GM19455 (cell line): ENCODE measurements around the gene CDH16.
"Not testable (repeated sequence)": the region's sequence is repeated elsewhere in the genome, so short reads cannot be mapped to it uniquely, and the experiment has no call there.

Experiments used
- ATAC-seq: cut with Tn5 transposase; IDR thresholded peaks from one replicate; pipeline ENCODE4 v1.9.1; 2021; ENCODE audit not compliant: unreplicated experiment

The CDH16 gene

GRCh38 chr16:66948134-66948836, 29.6 kb upstream of the CDH16 start:
- ATAC-seq = no peak

- ATAC-seq = peak; percentile 59
Measured at GRCh38 chr16:66947302-66948065, 28.8 kb upstream of the CDH16 start.

GRCh38 chr16:66946974-66947301, 28.3 kb upstream of the CDH16 start:
- ATAC-seq = no peak

DNA sequence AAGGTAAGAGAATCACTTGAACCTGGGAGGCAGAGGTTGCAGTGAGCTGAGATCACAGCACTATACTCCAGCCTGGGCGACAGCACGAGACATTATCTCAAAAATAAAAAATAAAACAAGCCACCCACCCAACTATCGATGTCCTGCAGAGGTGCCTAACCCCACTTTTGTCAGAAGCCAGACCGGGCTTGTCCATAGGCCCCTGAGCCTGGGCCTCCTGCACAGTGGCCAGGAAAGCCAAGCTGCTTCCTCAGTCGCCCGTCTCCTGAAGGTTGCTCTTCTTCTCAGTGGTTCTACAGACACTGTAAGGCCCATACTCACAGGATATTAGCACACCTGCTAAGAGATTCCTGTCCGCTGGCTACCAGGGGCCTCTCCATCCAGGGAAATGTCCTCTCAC, 27.9 kb upstream of the CDH16 start:
- ATAC-seq = no peak

DNA sequence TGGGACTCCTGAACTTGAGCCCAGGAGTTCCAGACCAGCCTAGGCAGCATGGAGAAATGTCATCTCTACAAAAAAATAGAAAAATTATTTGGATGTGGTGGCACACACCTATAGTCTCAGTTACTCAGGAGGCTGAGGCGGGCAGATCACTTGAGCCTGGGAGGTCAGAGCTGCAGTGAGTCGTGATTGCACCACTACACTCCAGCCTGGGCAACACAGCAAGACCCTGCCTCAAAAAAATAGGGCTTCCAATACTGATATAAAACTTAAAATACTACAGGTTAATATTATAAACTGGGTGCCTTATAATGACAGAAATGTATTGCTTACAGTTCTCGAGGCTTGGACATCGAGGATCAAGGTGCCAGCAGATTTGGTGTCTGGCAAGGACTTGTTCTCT, 27.3 kb upstream of the CDH16 start:
- ATAC-seq = no peak

- not testable (repeated sequence) for ATAC-seq
Measured at GRCh38 chr16:66944971-66945370, 26.3 kb upstream of the CDH16 start.

GRCh38 chr16:66944054-66944441, 25.4 kb upstream of the CDH16 start:
- no peak for ATAC-seq

GRCh38 chr16:66943426-66944053, 24.9 kb upstream of the CDH16 start:
- no peak for ATAC-seq

GRCh38 chr16:66942981-66943380, 24.3 kb upstream of the CDH16 start:
- no peak for ATAC-seq

DNA sequence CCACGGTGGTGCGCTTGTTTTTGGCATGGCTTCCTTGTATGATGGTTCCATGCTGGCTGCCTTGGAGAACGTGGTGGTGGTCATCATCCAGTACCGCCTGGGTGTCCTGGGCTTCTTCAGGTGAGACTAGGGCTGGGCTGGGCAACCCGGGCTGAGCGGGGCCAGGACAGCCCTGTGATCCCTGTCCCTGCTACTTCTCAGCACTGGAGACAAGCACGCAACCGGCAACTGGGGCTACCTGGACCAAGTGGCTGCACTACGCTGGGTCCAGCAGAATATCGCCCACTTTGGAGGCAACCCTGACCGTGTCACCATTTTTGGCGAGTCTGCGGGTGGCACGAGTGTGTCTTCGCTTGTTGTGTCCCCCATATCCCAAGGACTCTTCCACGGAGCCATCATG, 21.6 kb upstream of the CDH16 start:
- no peak for ATAC-seq

DNA sequence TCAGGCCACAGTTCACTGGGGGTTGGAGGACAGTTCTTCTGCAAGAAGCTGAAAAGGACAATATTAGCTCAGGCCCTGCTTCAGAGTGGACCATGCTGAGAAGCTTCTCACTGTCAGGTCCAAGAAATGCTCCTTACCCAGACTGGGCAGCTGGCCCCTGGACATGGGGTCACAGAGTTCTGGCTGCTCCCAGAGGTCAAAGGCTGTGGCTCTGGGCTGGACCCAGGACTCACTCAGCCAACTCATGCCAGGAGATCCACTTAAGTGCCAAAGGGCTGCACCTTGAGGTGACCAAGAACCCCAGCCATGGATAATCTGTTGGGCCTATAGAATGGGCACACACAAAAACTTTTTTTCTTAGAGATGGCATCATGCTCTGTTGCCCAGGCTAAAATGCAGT, 20.7 kb upstream of the CDH16 start:
- no peak for ATAC-seq

DNA sequence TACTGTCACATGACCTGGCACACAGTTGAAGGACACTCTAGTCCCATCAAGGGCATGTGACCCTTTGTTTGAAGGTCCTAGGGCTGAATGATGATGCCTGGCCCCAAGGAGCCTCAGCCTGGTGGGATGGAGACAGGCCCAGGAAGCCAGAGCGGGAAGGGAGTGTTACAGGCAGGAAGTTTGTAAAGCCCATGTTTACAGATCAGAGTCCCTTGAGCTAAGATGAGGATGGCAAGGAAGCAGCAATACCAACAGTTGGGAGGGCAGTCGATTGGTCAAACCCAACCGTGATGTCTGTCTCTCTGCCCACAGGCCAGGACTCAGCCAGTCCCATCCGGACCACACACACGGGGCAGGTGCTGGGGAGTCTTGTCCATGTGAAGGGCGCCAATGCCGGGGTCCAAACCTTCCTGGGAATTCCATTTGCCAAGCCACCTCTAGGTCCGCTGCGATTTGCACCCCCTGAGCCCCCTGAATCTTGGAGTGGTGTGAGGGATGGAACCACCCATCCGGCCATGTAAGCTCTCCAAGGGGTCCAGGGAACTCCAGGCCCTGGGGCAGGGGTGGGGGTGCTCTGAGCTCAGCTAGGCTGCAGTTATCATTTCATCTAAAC, 19.1 kb upstream of the CDH16 start:
- ATAC-seq = no peak

DNA sequence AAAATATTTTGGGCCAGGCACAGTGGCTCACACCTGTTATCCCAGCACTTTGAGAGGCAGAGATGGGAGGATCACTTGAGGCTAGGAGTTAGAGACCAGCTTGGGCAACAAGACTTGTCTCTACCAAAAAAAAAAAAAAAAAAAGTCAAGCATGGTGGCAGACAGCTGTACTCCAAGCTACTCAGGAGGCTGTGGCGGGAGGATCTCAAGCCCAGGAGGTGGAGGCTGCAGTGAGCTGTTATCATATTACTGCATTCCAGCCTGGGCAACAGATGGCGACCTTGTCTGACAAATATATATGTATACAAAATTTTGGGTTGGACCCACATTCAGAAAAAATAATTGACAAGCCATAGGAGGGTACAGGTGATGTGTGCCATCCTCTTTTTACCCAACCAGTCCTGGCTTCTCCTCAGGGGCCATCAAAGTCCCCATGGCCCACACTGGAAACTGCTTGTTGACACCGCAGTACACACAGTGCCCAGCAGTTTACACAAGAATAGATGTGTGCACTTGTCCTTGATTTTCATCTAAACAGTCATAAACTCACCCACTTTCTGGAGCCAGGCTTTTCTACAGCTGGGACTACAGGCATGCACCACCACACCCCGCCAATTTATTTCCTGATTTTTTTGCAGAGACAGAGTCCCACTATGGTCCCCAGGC, 18.3 kb upstream of the CDH16 start:
- no peak for ATAC-seq

- no peak for ATAC-seq
Measured at GRCh38 chr16:66936462-66936861, 17.8 kb upstream of the CDH16 start.

GRCh38 chr16:66935314-66936011, 16.8 kb upstream of the CDH16 start, which contains the start of gene CES2:
Gene CES2 (plus strand): TSS chr16:66935516. CDS start chr16:66935636, 120 bp downstream.
- ATAC-seq = no peak

DNA sequence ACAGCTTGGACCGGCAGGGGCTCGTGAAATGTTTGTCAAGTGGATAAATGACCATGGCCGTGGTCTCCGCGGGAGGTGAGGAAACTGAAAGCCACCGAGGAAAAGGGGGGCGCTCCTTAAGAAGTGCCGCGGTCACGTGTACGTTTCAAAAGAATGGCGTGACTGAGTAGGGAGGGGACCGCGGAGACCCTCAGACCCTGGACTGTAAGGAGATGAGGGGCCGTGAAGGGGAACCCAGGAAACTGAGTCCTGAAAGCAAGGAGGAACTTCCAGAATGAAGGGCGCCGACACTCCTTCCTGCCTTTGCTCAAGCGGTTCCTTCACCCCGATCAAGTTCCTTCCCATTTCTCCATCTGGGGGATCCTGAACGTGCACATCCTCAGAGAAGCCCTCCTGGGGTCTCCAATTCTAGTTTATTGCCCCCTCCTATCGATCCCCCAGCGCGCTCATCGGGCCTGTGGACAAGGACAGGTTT, 16.2 kb upstream of the CDH16 start:
- not testable (repeated sequence) for ATAC-seq

DNA sequence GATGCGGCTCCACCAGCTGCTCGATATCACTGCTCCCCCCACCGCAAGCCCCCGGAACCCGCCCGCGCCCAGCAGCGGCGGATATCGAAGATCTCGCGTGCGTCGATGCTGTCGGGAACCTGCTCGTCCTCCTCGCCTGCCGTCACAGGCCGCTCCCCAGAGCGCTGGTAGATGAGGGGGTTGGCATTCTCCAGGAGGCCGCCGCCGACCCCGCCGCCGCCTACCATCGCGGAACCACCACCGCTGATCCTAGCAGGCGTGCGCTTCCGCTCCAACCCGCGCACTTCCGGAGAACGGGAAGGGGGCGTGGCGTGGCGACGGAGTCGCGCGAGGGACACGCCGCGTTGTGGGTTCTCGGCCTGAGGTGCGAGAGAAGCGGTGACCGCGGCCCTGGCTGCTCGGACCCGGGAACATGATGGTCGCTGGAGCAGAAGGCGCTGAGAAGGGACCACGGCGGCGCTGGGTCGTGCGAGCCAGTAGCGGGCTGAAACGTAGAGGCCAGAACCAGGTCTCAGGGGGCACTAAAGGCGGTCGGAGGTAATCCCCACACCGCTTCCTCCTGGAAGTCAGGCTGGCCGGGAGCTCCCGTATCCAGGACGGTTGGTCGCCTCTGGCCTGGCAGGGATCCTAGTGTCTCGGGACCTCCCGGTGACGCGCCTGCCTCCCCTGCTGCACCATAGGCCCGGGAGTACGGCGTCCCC, 15.6 kb upstream of the CDH16 start, which contains the start of gene CIAO2B:
Gene CIAO2B, minus strand, starts transcription at position 265 of the 701 bp plus-strand sequence. Its CDS starts 38 bp downstream, at position 227.
- ATAC-seq = peak; percentile 84

GRCh38 chr16:66933776-66934137, 15.1 kb upstream of the CDH16 start:
- ATAC-seq = no peak

DNA sequence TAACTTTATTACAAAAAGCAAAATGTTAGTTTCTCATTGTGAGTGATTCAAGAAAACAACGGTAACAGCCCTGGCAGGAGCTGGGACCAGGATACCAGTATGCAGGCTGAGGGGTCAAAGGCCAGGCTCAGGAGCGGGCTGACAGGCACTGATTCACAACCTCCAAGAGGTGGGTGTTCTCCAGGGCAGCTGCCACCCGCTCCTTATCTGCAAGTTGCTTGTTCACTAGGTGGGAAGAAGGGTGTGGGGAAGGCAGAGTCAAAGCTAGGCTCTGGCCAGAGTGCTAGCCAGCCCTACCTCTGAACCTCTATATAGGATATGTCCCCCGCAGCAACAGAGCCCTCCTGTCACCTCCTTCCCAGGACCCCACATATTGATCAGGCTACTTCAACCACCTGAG, 13.4 kb upstream of the CDH16 start:
- no peak for ATAC-seq

DNA sequence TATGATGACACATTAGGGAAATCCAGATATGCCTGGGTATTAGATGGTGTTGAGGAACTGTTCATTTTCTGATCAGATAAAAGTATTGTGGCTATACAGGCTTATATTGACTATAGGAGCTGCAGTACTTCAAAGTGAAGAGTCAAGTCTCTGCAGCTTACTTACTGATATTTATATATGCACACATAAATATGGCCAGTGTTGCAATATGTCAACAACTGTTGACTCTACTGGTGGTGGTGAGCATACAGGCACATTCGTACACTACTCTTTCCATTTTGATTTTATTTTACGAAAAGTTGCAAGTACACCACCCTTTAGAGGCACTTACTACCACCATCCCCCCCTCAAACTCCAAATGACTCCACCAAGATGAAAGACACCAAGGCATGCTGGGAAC, 13.0 kb upstream of the CDH16 start:
- no peak for ATAC-seq
